ENCODE results near the gene ANAPC2. TPM values are rescaled to one million over a fixed set of nuclear protein-coding genes. Genes with fewer than 3 reads are reported as not detected.

The ANAPC2 gene
- total RNA-seq (2022) (49.4 and 51.4 TPM in 2 replicates), Bru-seq, nascent RNA (percentile 50 among the genes with signal in this experiment), BruChase-seq, experiment 1, labeled RNA remaining after a 6-hour chase (percentile 67 among the genes with signal in this experiment), BruChase-seq, experiment 2, labeled RNA remaining after a 2-hour chase (percentile 78 among the genes with signal in this experiment)
- long read RNA-seq, partial matches to known transcripts: 1 of 7 reads
- long read RNA-seq, other reads (novel, unspliced or antisense): 3 of 7 reads

- peak within 1 kb of the TSS; percentile 98 for H3K4me3 Mint-ChIP-seq (ENCODE audit: low read depth, unreplicated experiment)
- BruUV-seq (replicated peaks): no TSS peak
- intact Hi-C loops (cut with micrococcal nuclease; ENCODE audit: unreplicated experiment): no loop called here
These were observed at the start of gene ANAPC2, which contains the start of gene SSNA1 for GRCh38 chr9:137188490-137189296. Gene ANAPC2 (minus strand): TSS chr9:137188560. CDS start chr9:137188532, 28 bp downstream. Gene SSNA1 (plus strand): TSS chr9:137188676. CDS start chr9:137188727, 51 bp downstream.

GRCh38 chr9:137236936-137237421, 48.6 kb upstream of the ANAPC2 start:
- peaks cover 27% of the 10 kb centered on the region for H3K4me1 Mint-ChIP-seq (ENCODE audit: low read depth, unreplicated experiment)

More at GRCh38 chr9:137188490-137189296, at the start of gene ANAPC2, which contains the start of gene SSNA1:
- Mint-ChIP-seq H3K27me3 (ENCODE audit: unreplicated experiment) (no peaks in the 10 kb centered on the region), H3K27ac (ENCODE audit: unreplicated experiment) (peak within 1 kb of the TSS; percentile 91), H3K9me3 (ENCODE audit: low read depth, unreplicated experiment) (no peaks in the 10 kb centered on the region), H3K36me3 (ENCODE audit: insufficient read depth, unreplicated experiment) (peaks cover 54% of the 10 kb centered on the region), H3K4me1 (ENCODE audit: low read depth, unreplicated experiment) (peaks cover 10% of the 10 kb centered on the region)
- CTCF ChIA-PET: interaction anchor here (0.5 to 1.9 kb wide), 8 partner anchors 10 to 122 kb away, joined by 3 to 11 read pairs (median 5); partner anchors contain the start of gene RNF224
- DNase-seq: peak; percentile 92
- no peak for TF ChIP-seq CTCF (IDR thresholded peaks at IDR 0.05; ENCODE audit: unreplicated experiment)

GRCh38 chr9:137236238-137236935, 48.0 kb upstream of the ANAPC2 start:
- intact Hi-C loops (cut with micrococcal nuclease; ENCODE audit: unreplicated experiment): no loop called here
- peak; percentile 94 for TF ChIP-seq CTCF (IDR thresholded peaks at IDR 0.05; ENCODE audit: unreplicated experiment)
- CTCF ChIA-PET: interaction anchor here (0.5 to 1.5 kb wide), 16 partner anchors 9 to 206 kb away, joined by 3 to 8 read pairs (median 4); partner anchors contain the start of genes ANAPC2, RNF224, SSNA1 and TOR4A
- peaks cover 37% of the 10 kb centered on the region for H3K36me3 Mint-ChIP-seq (ENCODE audit: insufficient read depth, unreplicated experiment)
- H3K9me3 Mint-ChIP-seq (ENCODE audit: low read depth, unreplicated experiment): no peaks in the 10 kb centered on the region
- DNase-seq: peak; percentile 88
- H3K27ac Mint-ChIP-seq (ENCODE audit: unreplicated experiment): no peak overlapping the region
- no peak overlapping the region for H3K4me3 Mint-ChIP-seq (ENCODE audit: low read depth, unreplicated experiment)
- H3K4me1 Mint-ChIP-seq (ENCODE audit: low read depth, unreplicated experiment): peaks cover 27% of the 10 kb centered on the region
- H3K27me3 Mint-ChIP-seq (ENCODE audit: unreplicated experiment): peaks cover 27% of the 10 kb centered on the region
- no TSS peak for BruUV-seq (replicated peaks)

More at GRCh38 chr9:137236936-137237421, 48.6 kb upstream of the ANAPC2 start:
- CTCF ChIA-PET: interaction anchor here (0.6 to 1.5 kb wide), 13 partner anchors 10 to 107 kb away, joined by 3 to 8 read pairs (median 4); partner anchors contain the start of genes ANAPC2, RNF224, SSNA1 and TOR4A
- Mint-ChIP-seq H3K27me3 (ENCODE audit: unreplicated experiment) (peaks cover 30% of the 10 kb centered on the region), H3K4me3 (ENCODE audit: low read depth, unreplicated experiment) (no peak overlapping the region), H3K9me3 (ENCODE audit: low read depth, unreplicated experiment) (no peaks in the 10 kb centered on the region), H3K27ac (ENCODE audit: unreplicated experiment) (no peak overlapping the region), H3K36me3 (ENCODE audit: insufficient read depth, unreplicated experiment) (peaks cover 42% of the 10 kb centered on the region)
- DNase-seq: no peak
- TF ChIP-seq CTCF (IDR thresholded peaks at IDR 0.05; ENCODE audit: unreplicated experiment): no peak
- BruUV-seq (replicated peaks): no TSS peak
- intact Hi-C loops (cut with micrococcal nuclease; ENCODE audit: unreplicated experiment): no loop called here

Data from Calu3 (cell line).